Inflammatory macrophage treated with lipopolysaccharide for 4 hours (primary cell): Measurements from ENCODE around the gene NT5DC1.

Experiments used
- DNase-seq: peaks from one replicate; pipeline ENCODE4 v3.0.0-alpha.2; 2020

The NT5DC1 gene

GRCh38 chr6:116248577-116248976 lies 147.9 kb downstream of the NT5DC1 start:
- peak; percentile 4 for DNase-seq

- DNase-seq = peak; percentile 29
Measured at GRCh38 chr6:116251568-116252384, 151.1 kb downstream of the NT5DC1 start.

GRCh38 chr6:116253188-116253504 lies 152.5 kb downstream of the NT5DC1 start:
- no peak for DNase-seq

GRCh38 chr6:116253505-116254296 lies 153.0 kb downstream of the NT5DC1 start, which contains the start of gene TSPYL4:
Gene TSPYL4 (minus strand): TSS chr6:116254075. CDS start chr6:116254008, 67 bp downstream.
- DNase-seq = peak; percentile 96

GRCh38 chr6:116254297-116255056 lies 153.8 kb downstream of the NT5DC1 start:
- DNase-seq = no peak

- DNase-seq = no peak
Measured at GRCh38 chr6:116255246-116255800, 154.7 kb downstream of the NT5DC1 start.

- DNase-seq = no peak
Measured at GRCh38 chr6:116256694-116257093, 156.0 kb downstream of the NT5DC1 start.

- no peak for DNase-seq
Measured at GRCh38 chr6:116258520-116258919, 157.9 kb downstream of the NT5DC1 start.

GRCh38 chr6:116263353-116263752 lies 162.7 kb downstream of the NT5DC1 start:
- no peak for DNase-seq

- no peak for DNase-seq
Measured at GRCh38 chr6:116265041-116265829, 164.6 kb downstream of the NT5DC1 start.

- DNase-seq = no peak
Measured at GRCh38 chr6:116266803-116267202, 166.2 kb downstream of the NT5DC1 start.

- DNase-seq = peak; percentile 36
Measured at GRCh38 chr6:116267836-116268588, 167.4 kb downstream of the NT5DC1 start.

GRCh38 chr6:116268589-116269293 lies 168.1 kb downstream of the NT5DC1 start:
- DNase-seq = peak; percentile 86

GRCh38 chr6:116271149-116271708 lies 170.6 kb downstream of the NT5DC1 start:
- no peak for DNase-seq

- no peak for DNase-seq
Measured at GRCh38 chr6:116277124-116277523, 176.5 kb downstream of the NT5DC1 start.

GRCh38 chr6:116278481-116278829 lies 177.8 kb downstream of the NT5DC1 start:
- no peak for DNase-seq

GRCh38 chr6:116278854-116279231 lies 178.2 kb downstream of the NT5DC1 start:
- DNase-seq = no peak

GRCh38 chr6:116279232-116280160 lies 178.8 kb downstream of the NT5DC1 start, which contains the start of gene TSPYL1:
Gene TSPYL1 (minus strand): TSS chr6:116279930. CDS start chr6:116279830, 100 bp downstream.
- DNase-seq = peak; percentile 98
